HG02938 (cell line): ENCODE results near the gene CACNA1F.
A peak's percentile ranks its signal among the peaks of the same experiment; 100 is the strongest.

ENCODE experiments used
- ATAC-seq: cut with Tn5 transposase; IDR thresholded peaks from one replicate; pipeline ENCODE4 v1.9.1; 2021; ENCODE audit warnings: mild to moderate bottlenecking, moderate library complexity; ENCODE audit not compliant: unreplicated experiment

Gene CACNA1F

GRCh38 chrX:49257846-49258748 is 25.0 kb upstream of the CACNA1F start:
- no peak for ATAC-seq

GRCh38 chrX:49257074-49257790 is 24.1 kb upstream of the CACNA1F start:
- no peak for ATAC-seq

- ATAC-seq = no peak
Measured at GRCh38 chrX:49256268-49256995, 23.3 kb upstream of the CACNA1F start.

- no peak for ATAC-seq
Measured at GRCh38 chrX:49254639-49255038, 21.5 kb upstream of the CACNA1F start.

GRCh38 chrX:49251325-49251724 is 18.2 kb upstream of the CACNA1F start:
- no peak for ATAC-seq

GRCh38 chrX:49250578-49250977 is 17.4 kb upstream of the CACNA1F start:
- ATAC-seq = no peak

- no peak for ATAC-seq
Measured at GRCh38 chrX:49250066-49250465, 16.9 kb upstream of the CACNA1F start.

- no peak for ATAC-seq
Measured at GRCh38 chrX:49249616-49250015, 16.5 kb upstream of the CACNA1F start.

- no peak for ATAC-seq
Measured at GRCh38 chrX:49249071-49249470, 15.9 kb upstream of the CACNA1F start.

GRCh38 chrX:49247916-49248811 is 15.0 kb upstream of the CACNA1F start:
- no peak for ATAC-seq

GRCh38 chrX:49247346-49247745 is 14.2 kb upstream of the CACNA1F start:
- ATAC-seq = no peak

GRCh38 chrX:49246541-49246940 is 13.4 kb upstream of the CACNA1F start:
- no peak for ATAC-seq

- ATAC-seq = no peak
Measured at GRCh38 chrX:49244207-49244606, 11.1 kb upstream of the CACNA1F start.

- ATAC-seq = no peak
Measured at GRCh38 chrX:49243166-49243565, 10.0 kb upstream of the CACNA1F start.

- ATAC-seq = no peak
Measured at GRCh38 chrX:49242545-49243066, 9.5 kb upstream of the CACNA1F start.

- no peak for ATAC-seq
Measured at GRCh38 chrX:49238735-49239134, 5.6 kb upstream of the CACNA1F start.

GRCh38 chrX:49237060-49237459 is 3.9 kb upstream of the CACNA1F start:
- ATAC-seq = peak; percentile 55

- no peak for ATAC-seq
Measured at GRCh38 chrX:49233887-49234555, 881 bp upstream of the CACNA1F start.

- ATAC-seq = no peak
Measured at GRCh38 chrX:49232525-49232924, 615 bp downstream of the CACNA1F start.
